ENCODE measurements around the gene DES.

Gene DES

DNA sequence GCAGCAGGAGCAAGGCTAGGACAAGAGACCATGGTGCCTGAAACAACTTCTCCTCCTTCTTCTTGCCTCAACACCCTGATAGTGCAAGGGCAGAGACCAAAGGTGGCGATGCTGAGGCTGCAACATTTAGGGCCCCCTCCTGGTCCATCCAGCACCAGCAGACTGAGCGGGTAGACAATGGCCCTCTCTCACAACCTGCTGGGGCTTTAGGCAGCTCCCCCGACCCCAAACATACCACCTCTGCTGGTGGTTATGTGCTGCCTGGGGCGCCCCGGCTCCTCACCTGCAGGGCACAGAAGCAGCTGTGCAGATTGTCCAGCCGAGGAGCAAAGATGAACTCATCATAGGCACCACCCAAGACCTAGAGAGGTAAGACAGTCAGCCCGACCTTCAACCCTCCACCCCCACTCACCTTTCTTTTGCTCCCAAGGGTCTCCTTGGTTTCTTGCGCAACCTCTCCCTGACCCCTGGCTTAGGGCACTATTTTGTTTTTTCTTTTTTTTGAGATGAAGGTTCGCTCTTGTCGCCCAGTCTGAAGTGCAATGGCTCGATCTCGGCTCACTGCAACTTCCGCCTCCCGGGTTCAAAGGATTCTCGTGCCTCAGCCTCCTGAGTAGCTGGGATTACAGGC is 34.0 kb upstream of the DES start:
- TF ChIP-seq CTCF (IDR thresholded peaks at IDR 0.05) (no peak), ZFX (IDR thresholded peaks at IDR 0.05; ENCODE audit: borderline replicate concordance) (no peak)
- no peak overlapping the region for H3K27ac ChIP-seq

GRCh38 chr2:219384859-219385258 is 33.3 kb upstream of the DES start:
- TF ChIP-seq ZFX (IDR thresholded peaks at IDR 0.05; ENCODE audit: borderline replicate concordance) = no peak
- TF ChIP-seq CTCF (IDR thresholded peaks at IDR 0.05) = no peak
- H3K27ac ChIP-seq = no peak overlapping the region

DNA sequence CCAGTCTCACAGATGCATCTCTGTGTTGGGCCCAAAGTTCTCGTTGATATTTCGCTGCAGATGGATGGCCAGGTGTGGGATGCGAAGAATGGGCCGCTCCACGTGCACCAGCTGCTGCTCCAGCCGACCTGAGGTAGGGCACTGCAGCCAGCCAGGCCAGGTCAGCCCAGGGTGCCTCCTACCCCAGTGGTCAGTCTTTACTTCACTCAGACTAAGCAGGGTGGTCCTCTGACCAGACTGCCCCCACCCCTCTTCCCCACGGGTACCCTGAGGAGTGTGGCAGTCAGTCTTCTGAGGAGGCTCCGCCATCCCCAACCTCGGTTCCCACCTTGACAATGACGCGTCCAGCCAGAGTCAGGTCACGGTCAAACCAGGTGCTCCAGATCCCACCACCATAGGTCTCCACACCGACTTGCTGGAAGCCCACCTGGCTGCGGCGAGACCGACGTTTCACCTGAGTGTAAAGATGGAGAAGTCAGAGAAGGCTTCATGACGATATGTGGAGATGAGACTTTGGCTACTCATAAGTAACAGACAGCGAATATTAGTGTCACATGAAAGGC is 32.1 kb upstream of the DES start:
- no peak for TF ChIP-seq CTCF (IDR thresholded peaks at IDR 0.05)
- no peak for TF ChIP-seq ZFX (IDR thresholded peaks at IDR 0.05; ENCODE audit: borderline replicate concordance)
- H3K27ac ChIP-seq = no peak overlapping the region

- TF ChIP-seq CTCF (IDR thresholded peaks at IDR 0.05) = no peak
- no peak for TF ChIP-seq ZFX (IDR thresholded peaks at IDR 0.05; ENCODE audit: borderline replicate concordance)
These were observed 31.5 kb upstream of the DES start for GRCh38 chr2:219386532-219387280.

GRCh38 chr2:219387306-219388120 is 30.7 kb upstream of the DES start, which contains the start of gene DNPEP:
Gene DNPEP, minus strand, starts transcription at chr2:219387912. Its CDS starts 118 bp downstream, at chr2:219387794.
- peak within 1 kb of the TSS; percentile 77 for H3K27ac ChIP-seq

More at GRCh38 chr2:219386532-219387280, 31.5 kb upstream of the DES start:
- peak overlapping the region; percentile 77 for H3K27ac ChIP-seq

More at GRCh38 chr2:219387306-219388120, 30.7 kb upstream of the DES start, which contains the start of gene DNPEP:
- TF ChIP-seq ZFX (IDR thresholded peaks at IDR 0.05; ENCODE audit: borderline replicate concordance) (no peak), CTCF (IDR thresholded peaks at IDR 0.05) (no peak)

Measured in 22Rv1 (cell line).